ENCODE data around the gene TBL1X. TPM values are rescaled to one million over a fixed set of nuclear protein-coding genes. Genes with fewer than 3 reads are reported as not detected.

Gene TBL1X
- total RNA-seq, 1 experiment from 2014 or later, result 31.9 TPM

- no peaks in the 10 kb centered on the region for H4K20me1 ChIP-seq (ENCODE audit: low read length)
- no peaks in the 10 kb centered on the region for H3K27me3 ChIP-seq (ENCODE audit: low read length)
- H3K9me2 ChIP-seq (replicated peaks; ENCODE audit: low read length), result no peaks in the 10 kb centered on the region
- ATAC-seq, result no peak
- H3K4me3 ChIP-seq (ENCODE audit: low read length), result no peak overlapping the region
- no peak for DNase-seq
- ChIA-PET POLR2A (ENCODE audit: unreplicated experiment) (no interaction called here), CTCF (no interaction called here)
- H3K27ac ChIP-seq (ENCODE audit: low read length), result no peak overlapping the region
- H3K9ac ChIP-seq (ENCODE audit: low read length), result no peak overlapping the region
- no peak for TF ChIP-seq CTCF (conservative IDR thresholded peaks at IDR 0.05; ENCODE audit: low read depth, low read length)
- no peak overlapping the region for H3K4me2 ChIP-seq (ENCODE audit: low read length)
- H3K36me3 ChIP-seq (ENCODE audit: low read depth, low read length), result no peaks in the 10 kb centered on the region
- no TSS peak for BruUV-seq (replicated peaks)
- H3K4me1 ChIP-seq (ENCODE audit: insufficient read depth, low read length), result peaks cover 27% of the 10 kb centered on the region
- intact Hi-C loops (cut with micrococcal nuclease), result loop anchor here (10.0 kb wide), 1 partner anchor 60 kb away; no protein-coding TSS in a partner anchor
- H3K9me3 ChIP-seq (ENCODE audit: low read length), result no peaks in the 10 kb centered on the region
- H3F3A ChIP-seq (ENCODE audit: low read length, unreplicated experiment), result no peaks in the 10 kb centered on the region
- H3K79me2 ChIP-seq (ENCODE audit: low read length), result peaks cover 21% of the 10 kb centered on the region
- no peak overlapping the region for H2AFZ ChIP-seq (ENCODE audit: low read length)
Measured at GRCh38 chrX:9784332-9784731, 319.5 kb downstream of the TBL1X start.

- Histone ChIP-seq H3K27ac (ENCODE audit: low read length) (no peak overlapping the region), H3K4me3 (ENCODE audit: low read length) (peak overlapping the region; percentile 70), H3K9me2 (replicated peaks; ENCODE audit: low read length) (no peaks in the 10 kb centered on the region), H3K36me3 (ENCODE audit: low read depth, low read length) (no peaks in the 10 kb centered on the region), H4K20me1 (ENCODE audit: low read length) (no peaks in the 10 kb centered on the region), H2AFZ (ENCODE audit: low read length) (peak overlapping the region; percentile 81), H3K27me3 (ENCODE audit: low read length) (no peaks in the 10 kb centered on the region), H3K9ac (ENCODE audit: low read length) (no peak overlapping the region; the same call in 1 of the 2 replicates), H3F3A (ENCODE audit: low read length, unreplicated experiment) (no peaks in the 10 kb centered on the region), H3K4me2 (ENCODE audit: low read length) (peak overlapping the region; percentile 86), H3K79me2 (ENCODE audit: low read length) (peaks cover 32% of the 10 kb centered on the region), H3K9me3 (ENCODE audit: low read length) (no peaks in the 10 kb centered on the region), H3K4me1 (ENCODE audit: insufficient read depth, low read length) (peaks cover 33% of the 10 kb centered on the region)
- no peak for TF ChIP-seq CTCF (conservative IDR thresholded peaks at IDR 0.05; ENCODE audit: low read depth, low read length)
- no peak for TF ChIP-seq EZH2phosphoT487 (IDR thresholded peaks at IDR 0.05; ENCODE audit: borderline replicate concordance, low read length)
- no peak for TF ChIP-seq EZH2 (IDR thresholded peaks at IDR 0.05; ENCODE audit: low read length, unreplicated experiment)
- ChIA-PET POLR2A (ENCODE audit: unreplicated experiment) (no interaction called here), CTCF (no interaction called here)
- peak; percentile 4 for DNase-seq
- no TSS peak for BruUV-seq (replicated peaks)
- intact Hi-C loops (cut with micrococcal nuclease), result loop anchor here (5.0 to 10.0 kb wide), 2 partner anchors 59 to 87 kb away; no protein-coding TSS in a partner anchor
- ATAC-seq, result 0 out of 2 replicates have a peak, but pooled peaks have one; percentile 8
Measured at GRCh38 chrX:9785254-9785943, 320.5 kb downstream of the TBL1X start.
